HEK293 (cell line): ENCODE results near the gene PGC.

ENCODE experiments used
- ATF2 ChIP-seq: fragments of 450-650 bp; formaldehyde crosslinking; IDR thresholded peaks from 2 replicates; pipeline ENCODE4 v1.5.1; 2016; ENCODE audit warnings: missing biosample characterization, missing genetic modification characterization, low read depth
- CTCF ChIP-seq: fragments of 450-650 bp; formaldehyde crosslinking; IDR thresholded peaks from 2 replicates; pipeline ENCODE4 v1.5.1; 2016; ENCODE audit warnings: missing biosample characterization, missing genetic modification characterization
- KLF10 ChIP-seq: fragments of 450-650 bp; IDR thresholded peaks from 2 replicates; pipeline ENCODE4 v1.5.1; 2018; ENCODE audit warnings: missing biosample characterization, mild to moderate bottlenecking, missing genetic modification characterization
- MZF1 ChIP-seq: fragments of 450-650 bp; formaldehyde crosslinking; IDR thresholded peaks from 2 replicates; pipeline ENCODE4 v1.5.1; 2017; ENCODE audit warnings: missing biosample characterization, missing genetic modification characterization, borderline replicate concordance
- PRDM1 ChIP-seq: fragments of 450-650 bp; formaldehyde crosslinking; IDR thresholded peaks from 2 replicates; pipeline ENCODE4; 2016; ENCODE audit warnings: missing biosample characterization, missing genetic modification characterization
- SALL2 ChIP-seq: fragments of 450-650 bp; formaldehyde crosslinking; IDR thresholded peaks from 2 replicates; pipeline ENCODE4 v1.5.0; 2017; ENCODE audit warnings: missing biosample characterization, mild to moderate bottlenecking, missing genetic modification characterization, borderline replicate concordance
- SP2 ChIP-seq: fragments of 450-650 bp; formaldehyde crosslinking; IDR thresholded peaks from 2 replicates; pipeline ENCODE4 v1.5.1; 2016; ENCODE audit warnings: missing biosample characterization, missing genetic modification characterization
- ZBTB20 ChIP-seq: fragments of 450-650 bp; formaldehyde crosslinking; IDR thresholded peaks from 2 replicates; pipeline ENCODE4 v1.5.1; 2016; ENCODE audit warnings: missing biosample characterization, missing genetic modification characterization
- ZBTB7A ChIP-seq: fragments of 450-650 bp; formaldehyde crosslinking; IDR thresholded peaks from 2 replicates; pipeline ENCODE4 v1.5.1; 2016; ENCODE audit warnings: low read depth, missing biosample characterization, missing genetic modification characterization
- ZIC2 ChIP-seq: fragments of 450-650 bp; formaldehyde crosslinking; IDR thresholded peaks from 2 replicates; pipeline ENCODE4 v1.5.1; 2016; ENCODE audit warnings: missing biosample characterization, missing genetic modification characterization
- ZNF114 ChIP-seq: fragments of 450-650 bp; formaldehyde crosslinking; IDR thresholded peaks from 2 replicates; pipeline ENCODE4 v1.5.0; 2017; ENCODE audit warnings: missing biosample characterization, missing genetic modification characterization
- ZNF133 ChIP-seq: fragments of 450-650 bp; formaldehyde crosslinking; IDR thresholded peaks from 2 replicates; pipeline ENCODE4 v1.5.1; 2016; ENCODE audit warnings: missing biosample characterization, missing genetic modification characterization
- ZNF214 ChIP-seq: fragments of 450-650 bp; formaldehyde crosslinking; IDR thresholded peaks from 2 replicates; pipeline ENCODE4 v1.5.1; 2017; ENCODE audit warnings: missing biosample characterization, mild to moderate bottlenecking, missing genetic modification characterization, borderline replicate concordance
- ZNF223 ChIP-seq: fragments of 450-650 bp; formaldehyde crosslinking; IDR thresholded peaks from 2 replicates; pipeline ENCODE4 v1.5.1; 2016; ENCODE audit warnings: missing biosample characterization, missing genetic modification characterization
- ZNF473 ChIP-seq: fragments of 450-650 bp; formaldehyde crosslinking; IDR thresholded peaks from 2 replicates; pipeline ENCODE4 v1.5.1; 2017; ENCODE audit warnings: missing biosample characterization, missing genetic modification characterization
- ZNF48 ChIP-seq: fragments of 450-650 bp; formaldehyde crosslinking; IDR thresholded peaks from 2 replicates; pipeline ENCODE4 v1.5.1; 2016; ENCODE audit warnings: missing biosample characterization, missing genetic modification characterization
- ZNF501 ChIP-seq: fragments of 450-650 bp; formaldehyde crosslinking; IDR thresholded peaks from 2 replicates; pipeline ENCODE4 v1.5.1; 2016; ENCODE audit warnings: missing biosample characterization, missing genetic modification characterization
- ZNF521 ChIP-seq: fragments of 450-650 bp; formaldehyde crosslinking; IDR thresholded peaks from 2 replicates; pipeline ENCODE4 v1.5.1; 2017; ENCODE audit warnings: missing biosample characterization, mild to moderate bottlenecking, missing genetic modification characterization
- ZNF544 ChIP-seq: fragments of 450-650 bp; formaldehyde crosslinking; IDR thresholded peaks from 2 replicates; pipeline ENCODE4 v1.5.0; 2017; ENCODE audit warnings: missing biosample characterization, missing genetic modification characterization
- ZNF548 ChIP-seq: fragments of 450-650 bp; formaldehyde crosslinking; IDR thresholded peaks from 2 replicates; pipeline ENCODE4 v1.5.1; 2016; ENCODE audit warnings: missing biosample characterization, missing genetic modification characterization
- ZNF560 ChIP-seq: fragments of 450-650 bp; formaldehyde crosslinking; IDR thresholded peaks from 2 replicates; pipeline ENCODE4 v1.5.1; 2017; ENCODE audit warnings: missing biosample characterization, missing genetic modification characterization, borderline replicate concordance
- ZNF561 ChIP-seq: fragments of 450-650 bp; IDR thresholded peaks from 2 replicates; pipeline ENCODE4 v1.5.1; 2018; ENCODE audit warnings: missing biosample characterization, missing genetic modification characterization, borderline replicate concordance
- ZNF585B ChIP-seq: fragments of 450-650 bp; formaldehyde crosslinking; IDR thresholded peaks from 2 replicates; pipeline ENCODE4 v1.5.1; 2016; ENCODE audit warnings: missing biosample characterization, missing genetic modification characterization
- ZNF621 ChIP-seq: fragments of 450-650 bp; formaldehyde crosslinking; IDR thresholded peaks from 2 replicates; pipeline ENCODE4 v1.5.1; 2017; ENCODE audit warnings: missing biosample characterization, missing genetic modification characterization
- ZNF704 ChIP-seq: fragments of 450-650 bp; formaldehyde crosslinking; IDR thresholded peaks from 2 replicates; pipeline ENCODE4 v1.5.1; 2016; ENCODE audit warnings: missing biosample characterization, missing genetic modification characterization
- ZNF707 ChIP-seq: fragments of 450-650 bp; formaldehyde crosslinking; IDR thresholded peaks from 2 replicates; pipeline ENCODE4 v1.5.1; 2016; ENCODE audit warnings: missing biosample characterization, missing genetic modification characterization
- ZNF747 ChIP-seq: fragments of 450-650 bp; formaldehyde crosslinking; IDR thresholded peaks from 2 replicates; pipeline ENCODE4 v1.5.1; 2016; ENCODE audit warnings: missing biosample characterization, missing genetic modification characterization
- ZNF768 ChIP-seq: fragments of 450-650 bp; formaldehyde crosslinking; IDR thresholded peaks from 2 replicates; pipeline ENCODE4 v1.5.1; 2018; ENCODE audit warnings: missing biosample characterization, mild to moderate bottlenecking, missing genetic modification characterization
- ZNF837 ChIP-seq: fragments of 450-650 bp; formaldehyde crosslinking; IDR thresholded peaks from 2 replicates; pipeline ENCODE4 v1.5.1; 2016; ENCODE audit warnings: missing biosample characterization, missing genetic modification characterization
- ZSCAN30 ChIP-seq: fragments of 450-650 bp; IDR thresholded peaks from 2 replicates; pipeline ENCODE4 v1.5.1; 2018; ENCODE audit warnings: missing biosample characterization, mild to moderate bottlenecking, missing genetic modification characterization, moderate library complexity
- TF ChIP-seq, protein P1 (sequence below): fragments of 450-650 bp; formaldehyde crosslinking; IDR thresholded peaks from 2 replicates; pipeline ENCODE4 v1.5.1; 2016; ENCODE audit warnings: missing biosample characterization, missing genetic modification characterization
- TF ChIP-seq, protein P2 (sequence below): fragments of 450-650 bp; formaldehyde crosslinking; IDR thresholded peaks from 2 replicates; pipeline ENCODE4 v1.5.1; 2016; ENCODE audit warnings: missing biosample characterization, missing genetic modification characterization

The PGC gene

GRCh38 chr6:41779788-41780550, 32.8 kb upstream of the PGC start, which contains the start of gene FRS3 (continued):
- TF ChIP-seq MZF1 (tag by site-specific recombination): no peak
- TF ChIP-seq ZNF501: peak; percentile 70; the same call in 1 of the 2 replicates
- TF ChIP-seq ZNF473 (tag by site-specific recombination): no peak
- no peak for TF ChIP-seq ZNF114
- TF ChIP-seq, protein P1, sequence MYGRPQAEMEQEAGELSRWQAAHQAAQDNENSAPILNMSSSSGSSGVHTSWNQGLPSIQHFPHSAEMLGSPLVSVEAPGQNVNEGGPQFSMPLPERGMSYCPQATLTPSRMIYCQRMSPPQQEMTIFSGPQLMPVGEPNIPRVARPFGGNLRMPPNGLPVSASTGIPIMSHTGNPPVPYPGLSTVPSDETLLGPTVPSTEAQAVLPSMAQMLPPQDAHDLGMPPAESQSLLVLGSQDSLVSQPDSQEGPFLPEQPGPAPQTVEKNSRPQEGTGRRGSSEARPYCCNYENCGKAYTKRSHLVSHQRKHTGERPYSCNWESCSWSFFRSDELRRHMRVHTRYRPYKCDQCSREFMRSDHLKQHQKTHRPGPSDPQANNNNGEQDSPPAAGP (tag by site-specific recombination): peak; percentile 85
- peak; percentile 98 for TF ChIP-seq CTCF
- TF ChIP-seq ZNF521 (tag by site-specific recombination): no peak
- TF ChIP-seq ZNF544 (tag by site-specific recombination): no peak
- TF ChIP-seq ZIC2 (tag by site-specific recombination): no peak
- TF ChIP-seq PRDM1: no peak
- TF ChIP-seq ZNF747 (tag by site-specific recombination): no peak
- TF ChIP-seq ZNF214 (tag by site-specific recombination): no peak
- TF ChIP-seq ZNF560 (tag by site-specific recombination): no peak
- 0 out of 2 replicates have a peak, but pooled peaks have one; percentile 73 for TF ChIP-seq ZNF561 (tag by site-specific recombination)
- peak; percentile 75 for TF ChIP-seq KLF10 (tag by site-specific recombination)
- no peak for TF ChIP-seq SALL2
- no peak for TF ChIP-seq ZNF223 (tag by site-specific recombination)
- TF ChIP-seq, protein P2, sequence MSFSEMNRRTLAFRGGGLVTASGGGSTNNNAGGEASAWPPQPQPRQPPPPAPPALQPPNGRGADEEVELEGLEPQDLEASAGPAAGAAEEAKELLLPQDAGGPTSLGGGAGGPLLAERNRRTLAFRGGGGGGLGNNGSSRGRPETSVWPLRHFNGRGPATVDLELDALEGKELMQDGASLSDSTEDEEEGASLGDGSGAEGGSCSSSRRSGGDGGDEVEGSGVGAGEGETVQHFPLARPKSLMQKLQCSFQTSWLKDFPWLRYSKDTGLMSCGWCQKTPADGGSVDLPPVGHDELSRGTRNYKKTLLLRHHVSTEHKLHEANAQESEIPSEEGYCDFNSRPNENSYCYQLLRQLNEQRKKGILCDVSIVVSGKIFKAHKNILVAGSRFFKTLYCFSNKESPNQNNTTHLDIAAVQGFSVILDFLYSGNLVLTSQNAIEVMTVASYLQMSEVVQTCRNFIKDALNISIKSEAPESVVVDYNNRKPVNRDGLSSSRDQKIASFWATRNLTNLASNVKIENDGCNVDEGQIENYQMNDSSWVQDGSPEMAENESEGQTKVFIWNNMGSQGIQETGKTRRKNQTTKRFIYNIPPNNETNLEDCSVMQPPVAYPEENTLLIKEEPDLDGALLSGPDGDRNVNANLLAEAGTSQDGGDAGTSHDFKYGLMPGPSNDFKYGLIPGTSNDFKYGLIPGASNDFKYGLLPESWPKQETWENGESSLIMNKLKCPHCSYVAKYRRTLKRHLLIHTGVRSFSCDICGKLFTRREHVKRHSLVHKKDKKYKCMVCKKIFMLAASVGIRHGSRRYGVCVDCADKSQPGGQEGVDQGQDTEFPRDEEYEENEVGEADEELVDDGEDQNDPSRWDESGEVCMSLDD (tag by site-specific recombination): peak; percentile 92
- TF ChIP-seq ZNF548 (tag by site-specific recombination): no peak
- peak; percentile 91 for TF ChIP-seq SP2 (tag by site-specific recombination)
- no peak; the same call in none of the 2 replicates for TF ChIP-seq ZBTB7A
- TF ChIP-seq ATF2: no peak
- no peak for TF ChIP-seq ZNF133 (tag by site-specific recombination)
- no peak for TF ChIP-seq ZNF585B
- no peak for TF ChIP-seq ZNF768 (tag by site-specific recombination)
- no peak for TF ChIP-seq ZNF707
- TF ChIP-seq ZNF837 (tag by site-specific recombination): no peak
- no peak for TF ChIP-seq ZNF48 (tag by site-specific recombination)
- TF ChIP-seq ZNF704 (tag by site-specific recombination): no peak
- TF ChIP-seq ZNF621 (tag by site-specific recombination): no peak
- peak; percentile 57 for TF ChIP-seq ZBTB20 (tag by site-specific recombination)
- TF ChIP-seq ZSCAN30: peak; percentile 96
